DOHH2 (cell line): ENCODE data around the gene TRAP1.

Experiments
- CTCF ChIP-seq: fragments of 200-600 bp; sonication (generic); IDR thresholded peaks from one replicate; pipeline ENCODE4 v1.5.1; 2014; ENCODE audit warnings: antibody characterized with exemption, mild to moderate bottlenecking, low read depth, low read length; ENCODE audit not compliant: poor library complexity, severe bottlenecking
- EZH2phosphoT487 ChIP-seq: fragments of 200-600 bp; sonication (generic); IDR thresholded peaks from 2 replicates; pipeline ENCODE4 v1.6.1; 2017; ENCODE audit warnings: borderline replicate concordance, mild to moderate bottlenecking, antibody characterized with exemption, low read length, moderate library complexity, mixed read lengths

- TF ChIP-seq CTCF (no peak), EZH2phosphoT487 (no peak)
Observed at GRCh38 chr16:3726021-3726687, 8.8 kb upstream of the TRAP1 start.
